Renal pelvis (tissue), 4 donors: Measurements from ENCODE around the gene PRDM16. TPM values are rescaled to one million over a fixed set of nuclear protein-coding genes. Genes with fewer than 3 reads are reported as not detected.

ENCODE experiments used
- DNase-seq: peaks from one replicate; pipeline ENCODE4 v3.0.0-alpha.2; 2013
- polyA plus RNA-seq, 3 donors: library from polyadenylated mRNA; unstranded; fragments of 120-200 nt; gene quantifications; one replicate each; pipeline ENCODE4 v1.2.1, GENCODE V29; 2013; ENCODE audit not compliant: insufficient read length in 3 of 3

The PRDM16 gene
- polyA plus RNA-seq, 3 donors = 7.2 to 9.6 (median 9.3) TPM

DNA sequence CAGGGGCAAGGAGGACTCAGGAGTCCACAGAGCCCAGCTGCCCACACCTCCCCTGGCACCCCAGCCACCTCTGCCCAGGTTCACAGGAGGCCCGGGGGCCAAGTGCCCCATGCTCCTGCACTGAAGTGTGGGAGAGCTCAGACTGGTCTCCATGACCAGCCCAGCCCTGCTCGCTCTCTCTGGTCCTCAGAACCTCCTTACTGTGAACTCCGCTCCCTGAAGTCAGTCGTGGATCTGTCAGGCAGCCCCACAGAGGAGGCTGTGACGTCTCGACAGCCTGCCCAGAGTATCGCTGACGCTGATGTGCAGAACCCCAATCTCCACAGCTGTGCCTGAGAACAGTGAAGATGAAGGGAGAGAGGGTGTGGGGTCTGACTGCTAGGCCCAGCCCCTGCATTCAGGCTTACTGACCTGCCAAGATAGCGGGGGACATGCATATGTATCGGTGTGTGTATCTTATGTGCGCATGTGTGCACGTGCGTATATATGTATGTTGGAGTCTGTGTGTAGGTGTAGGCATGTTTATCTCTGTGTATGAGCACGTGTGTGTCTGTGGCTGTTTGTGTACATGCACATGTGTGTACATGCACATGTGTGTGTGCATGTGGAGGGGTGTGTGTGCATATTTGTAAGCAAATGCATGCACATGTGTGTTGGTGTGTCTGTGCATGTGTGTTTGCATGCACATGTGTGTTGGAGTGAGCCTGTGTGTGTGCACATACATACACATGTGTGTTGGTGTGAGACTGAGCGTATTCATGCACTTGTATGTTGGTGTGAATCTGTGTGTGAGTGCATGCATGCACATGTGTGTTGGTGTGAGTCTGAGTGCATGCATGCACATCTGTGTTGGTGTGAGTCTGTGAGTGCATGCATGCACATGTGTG is 267.0 kb downstream of the PRDM16 start:
- DNase-seq = no peak

DNA sequence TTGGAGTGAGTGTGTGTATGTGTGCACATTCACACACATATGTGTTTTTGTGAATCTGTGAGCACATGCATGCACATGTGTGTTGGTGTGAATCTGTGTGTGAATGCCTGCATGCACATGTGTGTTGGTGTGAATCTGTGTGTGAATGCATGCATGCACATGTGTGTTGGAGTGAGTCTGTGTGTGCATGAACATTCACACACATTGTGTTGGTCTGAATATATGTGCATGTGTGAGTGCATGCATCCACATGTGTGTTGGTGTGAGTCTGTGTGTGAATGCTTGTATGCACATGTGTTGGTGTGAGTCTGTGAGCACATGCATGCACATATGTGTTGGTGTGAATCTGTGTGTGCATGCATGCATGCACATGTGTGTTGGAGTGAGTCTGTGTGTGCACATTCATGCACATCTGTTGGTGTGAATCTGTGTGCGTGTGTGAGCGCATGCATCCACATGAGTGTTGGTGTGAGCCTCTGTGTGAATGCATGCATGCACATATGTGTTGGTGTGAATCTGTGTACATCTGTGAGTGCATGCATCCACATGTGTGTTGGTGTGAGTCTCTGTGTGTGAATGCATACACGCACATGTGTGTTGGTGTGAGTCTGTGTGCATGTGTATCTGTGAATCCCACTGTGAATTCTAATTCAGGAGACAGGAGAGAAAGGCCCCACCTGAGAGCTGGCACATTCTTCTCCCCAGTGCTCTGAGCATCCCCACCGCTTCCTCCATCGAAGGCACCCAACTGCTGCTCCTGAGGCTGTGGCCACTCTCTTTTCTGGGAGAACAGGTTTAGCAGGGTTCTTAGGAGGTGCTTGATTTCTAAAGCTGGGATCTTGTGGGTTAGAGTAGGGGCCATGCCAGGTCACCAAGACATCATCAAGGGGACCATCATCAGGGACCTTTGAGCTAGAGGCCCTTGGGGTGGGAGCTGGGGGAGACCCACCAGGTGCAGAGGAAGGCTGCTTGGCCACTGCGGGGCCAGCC is 267.9 kb downstream of the PRDM16 start:
- DNase-seq = no peak

DNA sequence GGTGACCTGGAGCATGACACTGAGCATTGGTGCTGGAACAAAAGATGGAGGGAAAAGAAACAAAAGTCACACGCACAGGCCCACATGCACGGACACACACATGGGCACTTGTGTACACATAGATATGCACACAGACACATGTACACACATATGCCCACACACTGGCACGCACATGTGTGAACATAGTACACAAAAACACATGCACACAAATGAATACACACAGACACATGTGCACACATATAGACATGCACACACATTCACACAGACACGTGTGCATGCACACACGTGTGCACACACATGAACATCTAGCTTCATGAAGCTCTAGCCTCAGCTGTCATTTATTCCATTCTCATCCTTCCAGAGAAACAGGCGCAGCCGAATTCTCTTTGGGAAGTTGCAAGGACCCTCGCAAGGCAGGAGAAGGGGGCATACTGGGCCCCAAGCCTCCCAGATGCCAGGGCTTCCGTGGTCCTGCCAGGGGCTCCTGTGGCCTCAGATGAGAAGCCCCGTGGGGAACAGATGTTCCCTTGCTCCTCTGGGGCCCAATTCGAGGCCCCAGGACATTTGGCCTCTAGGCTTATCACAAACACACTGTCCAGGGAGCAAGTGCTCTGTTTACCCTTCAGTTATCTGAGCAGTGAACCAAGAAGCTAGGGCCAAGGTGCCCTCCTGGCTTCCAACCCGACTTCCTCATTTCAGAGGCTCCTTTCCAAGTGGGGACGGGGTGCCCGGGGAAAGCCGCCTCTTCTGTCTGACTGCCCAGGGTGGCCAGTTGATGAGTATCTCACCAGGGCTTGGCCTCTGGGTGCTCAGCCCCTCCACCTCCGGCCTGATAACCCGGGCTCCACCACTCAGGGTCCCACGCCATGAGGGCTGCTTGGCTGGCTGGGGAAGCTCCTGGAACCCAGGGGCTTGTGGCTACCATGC is 269.1 kb downstream of the PRDM16 start:
- no peak for DNase-seq

DNA sequence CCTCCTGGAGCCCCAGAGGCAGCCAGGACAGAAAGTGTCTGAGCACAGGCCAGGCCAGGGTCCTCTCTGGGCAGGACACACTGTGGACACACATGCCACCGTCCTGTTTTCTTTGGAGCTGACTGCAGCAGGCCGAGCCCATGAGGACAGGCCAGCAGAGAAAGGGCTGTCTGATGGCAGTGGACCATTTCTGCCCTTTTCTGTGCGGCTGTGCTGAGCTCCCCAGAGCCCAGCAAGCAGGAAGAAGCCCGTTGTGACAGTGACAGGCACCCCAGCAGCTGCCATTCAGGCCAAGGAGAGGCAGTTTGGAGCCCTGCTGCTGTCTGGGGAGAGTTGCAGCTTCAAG is 269.7 kb downstream of the PRDM16 start:
- DNase-seq = no peak

DNA sequence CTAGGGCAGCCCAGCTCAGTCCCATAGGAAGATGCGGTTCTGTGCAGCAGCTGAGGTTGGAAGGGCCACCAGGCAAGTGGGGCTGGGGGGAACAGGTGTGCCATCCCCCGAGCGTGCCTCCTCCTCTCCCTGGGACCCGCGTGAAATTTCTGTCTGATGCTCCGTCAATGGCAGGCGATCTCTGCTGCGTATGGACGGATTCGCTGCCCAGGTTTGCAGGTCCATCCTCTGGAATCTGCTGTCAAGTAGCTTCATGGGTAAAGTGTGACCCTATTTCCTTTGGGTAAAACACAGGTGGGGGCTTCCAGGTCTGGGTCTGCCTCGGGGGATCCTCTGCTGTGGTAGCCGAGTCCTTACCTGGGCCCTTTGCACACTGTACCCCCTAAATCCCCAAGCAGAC is 270.9 kb downstream of the PRDM16 start:
- DNase-seq = no peak

DNA sequence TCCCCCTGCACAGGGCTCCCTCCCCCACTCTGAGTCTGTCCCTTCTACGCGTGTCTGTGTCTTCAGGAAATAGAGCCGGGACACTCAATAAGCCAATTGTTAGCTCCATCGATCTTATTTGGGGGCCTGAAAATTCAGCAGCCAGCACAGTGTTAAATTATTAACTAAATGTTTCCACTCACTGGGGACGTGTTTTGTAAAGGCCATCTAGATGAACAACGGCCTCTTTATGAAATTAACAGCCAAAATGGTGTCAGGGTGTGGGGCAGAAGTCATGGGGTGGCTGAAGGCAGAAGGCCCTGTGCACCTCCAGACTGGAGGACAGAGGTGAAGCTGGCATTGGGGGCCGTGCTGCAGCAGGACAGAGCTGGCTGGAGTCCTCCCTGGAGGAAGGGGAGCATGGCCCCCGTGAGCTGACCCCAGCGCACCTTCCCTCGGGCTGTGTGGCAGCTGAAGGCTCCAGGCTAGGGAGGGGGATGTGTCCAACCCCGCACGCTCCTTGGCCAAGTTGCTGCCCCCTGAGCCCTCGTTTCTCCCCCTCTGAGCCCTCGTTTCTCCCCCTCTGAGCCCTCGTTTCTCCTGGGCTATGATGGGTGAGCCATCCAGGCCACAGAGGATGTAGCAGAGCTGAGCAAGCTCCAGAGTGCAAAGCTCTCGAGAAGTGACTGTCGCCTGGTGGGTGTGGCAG is 271.7 kb downstream of the PRDM16 start:
- DNase-seq = no peak

DNA sequence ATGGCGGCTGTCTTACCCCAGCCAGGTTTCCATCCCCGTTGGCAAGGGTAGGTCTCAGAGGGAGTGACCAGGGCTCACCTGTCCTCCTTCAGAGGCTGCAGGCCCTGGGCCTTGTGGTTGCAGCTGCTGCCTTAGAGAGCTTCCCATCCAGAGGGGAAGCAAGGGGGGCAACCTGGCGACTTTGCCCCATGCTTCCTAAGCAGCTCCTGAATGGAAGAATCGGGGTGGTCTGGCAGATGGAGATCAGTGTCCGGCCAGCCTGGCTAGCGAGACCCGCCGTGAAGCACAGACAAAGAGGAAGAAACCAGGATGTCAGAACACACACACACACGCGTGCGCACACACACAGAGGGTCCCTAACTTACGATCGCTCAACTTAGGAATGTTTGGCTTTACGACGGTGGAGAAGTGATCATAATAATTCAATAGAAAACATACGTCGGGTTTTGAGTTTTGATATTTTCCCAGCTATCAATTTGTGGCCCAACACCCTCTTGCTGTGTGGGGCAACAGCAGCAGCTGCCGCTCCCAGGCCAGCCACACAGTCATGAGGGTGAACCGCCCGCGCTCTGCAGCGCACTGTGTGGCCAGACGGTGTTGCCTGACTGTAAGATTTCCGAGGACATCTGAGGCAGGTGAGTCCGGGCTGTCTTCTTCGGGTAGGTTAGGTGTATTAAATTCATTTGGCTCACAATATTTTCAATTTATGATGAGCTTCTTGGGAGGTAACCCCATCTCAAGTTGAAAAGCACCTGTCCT is 272.4 kb downstream of the PRDM16 start:
- DNase-seq = no peak

DNA sequence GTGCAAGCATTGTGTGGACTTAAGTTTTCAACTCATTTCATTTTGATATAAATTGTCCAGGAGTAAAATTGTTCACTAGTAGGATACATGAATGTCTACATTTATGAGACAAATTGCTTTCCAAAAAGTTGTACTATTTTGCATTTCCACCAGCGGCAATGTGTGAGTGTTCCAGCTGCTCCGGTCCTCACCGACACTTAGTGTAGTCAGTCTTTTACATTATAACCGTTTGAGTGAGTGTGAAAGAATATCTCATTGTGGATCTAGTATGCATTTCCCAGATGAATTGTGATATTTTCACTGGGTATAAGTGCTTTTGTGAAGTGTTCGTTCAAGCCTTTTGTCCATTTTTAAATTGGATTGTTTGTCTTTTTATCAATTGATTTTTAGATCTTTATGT is 274.0 kb downstream of the PRDM16 start:
- no peak for DNase-seq

DNA sequence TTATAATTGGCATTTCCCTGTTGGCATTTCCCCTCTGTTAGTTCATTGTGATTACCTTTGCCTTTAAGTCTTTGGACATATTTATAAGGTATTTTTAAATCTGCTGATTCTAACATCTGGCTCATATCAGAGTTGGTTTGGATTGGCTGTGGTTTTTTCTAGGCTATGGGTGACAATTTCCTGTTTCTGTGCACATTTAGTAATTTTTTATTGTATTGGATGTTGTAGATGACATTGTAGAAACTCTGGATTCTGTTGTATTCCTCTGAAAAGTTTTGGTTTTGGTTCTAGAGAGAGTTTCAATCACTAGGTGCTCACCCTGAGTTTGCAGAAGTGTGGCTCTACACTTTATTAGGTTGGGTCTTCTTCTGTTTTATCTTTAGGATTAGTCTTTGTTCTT is 275.4 kb downstream of the PRDM16 start:
- DNase-seq = no peak

DNA sequence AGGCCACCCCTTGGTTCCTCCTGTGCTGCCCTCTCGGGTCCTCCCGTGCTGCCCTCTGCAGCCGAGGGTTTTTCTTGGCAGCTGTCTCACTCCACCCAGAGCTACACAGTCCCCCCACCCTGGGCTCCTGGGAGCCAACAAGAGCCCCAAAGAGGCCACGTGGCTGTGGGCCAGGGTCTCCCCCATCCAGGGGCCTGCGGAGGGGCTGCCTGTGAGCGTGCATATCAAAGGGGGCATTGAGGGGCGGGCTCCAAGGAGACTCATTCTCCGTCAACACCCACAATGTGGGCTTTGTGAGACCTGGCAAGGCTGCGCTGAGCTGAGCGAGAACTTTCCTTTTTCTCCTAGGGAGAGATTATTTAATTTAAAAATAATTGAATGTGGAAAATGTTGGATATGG is 276.8 kb downstream of the PRDM16 start:
- DNase-seq = no peak

DNA sequence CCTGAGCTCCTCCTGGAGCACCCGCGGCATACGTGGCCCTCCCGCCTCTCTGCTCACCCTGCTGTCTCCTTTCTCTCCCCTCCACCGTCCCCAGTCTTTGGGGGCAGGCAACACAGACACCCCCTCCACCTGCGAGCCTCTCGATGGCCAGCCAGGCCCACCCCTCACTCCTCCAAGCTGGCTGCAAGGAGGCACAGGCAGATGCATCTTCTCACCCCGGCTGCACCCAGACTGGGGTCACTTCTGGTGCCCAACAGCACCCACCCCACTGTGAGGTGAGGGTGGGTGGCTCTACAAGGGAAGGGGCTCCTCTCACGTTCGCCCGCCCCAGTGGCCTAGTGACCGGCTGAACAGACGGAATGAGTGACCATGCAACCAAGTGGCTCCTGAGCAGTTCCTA is 277.5 kb downstream of the PRDM16 start:
- no peak for DNase-seq

DNA sequence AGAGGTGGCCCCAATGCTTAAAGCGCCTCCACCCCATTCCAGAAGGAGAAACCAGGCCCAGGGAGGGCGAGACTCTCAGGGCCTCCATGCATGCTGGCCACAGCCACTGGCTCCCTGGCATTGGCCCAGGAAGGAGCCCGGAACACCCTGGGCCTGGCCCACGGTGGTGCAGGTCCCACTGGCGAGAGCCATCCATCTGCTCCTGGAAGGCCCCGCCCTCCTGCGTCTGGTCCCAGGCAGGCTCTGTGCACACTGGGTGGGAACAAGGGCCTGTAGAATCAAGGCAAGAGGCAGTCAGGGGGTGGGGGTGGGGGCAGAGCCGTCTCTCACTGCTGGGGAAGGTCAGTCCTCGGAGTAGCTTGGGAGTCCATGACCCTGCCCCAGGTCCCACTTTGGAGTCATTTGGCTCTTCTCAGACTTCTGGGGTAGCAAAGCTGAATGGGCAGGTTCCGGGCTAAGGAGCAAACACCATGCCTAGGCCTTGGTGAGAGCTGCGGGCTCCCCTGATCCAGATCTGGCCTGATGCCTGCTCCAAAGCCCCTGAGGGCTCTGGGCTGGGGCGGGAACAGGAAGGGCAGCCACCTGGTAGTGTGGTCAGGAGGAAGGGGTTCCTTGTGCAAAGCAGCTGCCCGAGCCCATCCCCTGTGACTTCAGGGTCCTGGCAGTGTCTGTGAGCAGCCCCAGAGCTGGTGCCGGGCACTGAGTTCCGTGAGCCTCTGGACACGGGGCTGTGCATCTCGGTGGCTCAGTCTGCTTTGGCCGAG is 278.4 kb downstream of the PRDM16 start:
- no peak for DNase-seq

DNA sequence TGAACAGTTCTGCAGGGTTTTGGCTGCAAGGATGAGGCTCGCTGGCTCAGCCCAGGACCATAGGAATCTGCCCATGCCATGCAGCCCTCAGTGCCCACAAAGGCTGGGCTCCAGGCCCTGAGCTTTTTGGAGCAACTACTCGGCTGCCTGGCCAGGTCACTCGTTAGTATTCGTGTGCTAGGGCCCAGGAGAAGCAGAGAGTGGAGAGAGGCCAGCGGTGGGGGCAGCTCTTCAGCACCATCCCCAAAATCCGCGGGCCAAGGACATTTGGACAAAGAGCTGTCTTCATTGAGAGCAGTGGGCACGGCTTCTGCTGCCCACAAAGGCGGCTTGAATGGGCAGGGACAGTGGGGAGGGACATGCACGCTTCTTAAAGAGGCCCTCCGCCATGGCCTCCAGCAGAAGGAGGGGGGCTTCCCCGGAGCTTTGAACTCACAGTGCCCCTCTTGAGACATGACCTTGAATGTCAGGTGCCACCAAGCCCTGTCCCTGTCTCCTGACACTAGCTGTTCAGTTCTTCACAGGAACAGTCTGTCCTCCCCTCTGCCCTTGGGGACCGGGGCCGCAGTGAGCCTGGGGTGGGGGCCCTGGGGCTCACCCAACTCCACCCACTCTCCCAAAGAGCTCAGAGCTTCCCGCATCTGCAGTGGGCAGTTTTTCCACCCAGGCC is 279.3 kb downstream of the PRDM16 start:
- DNase-seq = no peak

DNA sequence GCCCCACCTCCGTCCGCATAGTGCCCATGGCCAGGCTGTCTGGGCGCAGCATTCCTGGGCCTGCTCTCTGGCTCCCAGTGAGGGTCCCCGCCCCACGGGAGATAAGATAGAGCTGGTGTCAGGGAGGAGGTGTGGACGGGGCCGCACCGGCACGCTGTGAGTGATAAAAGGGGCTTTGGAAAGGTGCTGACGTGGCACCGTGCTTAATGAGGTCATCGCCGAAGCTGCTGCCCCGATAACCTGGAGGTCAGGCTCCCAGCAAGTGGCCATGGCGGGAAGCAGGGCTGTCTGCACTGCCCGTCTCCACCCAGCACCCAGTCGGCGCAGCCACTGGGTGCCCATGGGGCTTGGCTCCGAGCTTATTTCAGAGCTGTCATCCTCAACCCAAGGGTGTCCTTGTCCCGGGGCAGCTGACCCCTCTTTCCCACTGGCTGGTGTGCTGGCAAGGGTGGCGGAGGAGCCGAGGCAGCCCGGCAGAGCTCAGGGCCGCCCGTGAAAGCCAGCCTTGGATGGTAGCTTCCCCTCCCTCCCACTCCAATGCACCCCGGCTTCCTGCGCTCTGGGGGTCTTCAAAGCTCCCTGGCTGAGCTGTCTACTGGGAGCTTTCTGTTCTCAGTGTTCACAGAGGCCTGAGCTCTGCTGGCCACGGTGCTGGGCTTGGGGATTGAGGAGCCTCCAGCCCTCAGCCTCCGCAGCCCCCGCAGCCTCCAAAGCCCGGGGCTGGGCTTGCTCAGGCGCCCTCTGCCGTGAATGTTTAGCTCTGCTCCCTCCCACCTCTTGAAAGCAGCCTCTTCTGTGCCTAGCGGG is 280.4 kb downstream of the PRDM16 start:
- no peak for DNase-seq

DNA sequence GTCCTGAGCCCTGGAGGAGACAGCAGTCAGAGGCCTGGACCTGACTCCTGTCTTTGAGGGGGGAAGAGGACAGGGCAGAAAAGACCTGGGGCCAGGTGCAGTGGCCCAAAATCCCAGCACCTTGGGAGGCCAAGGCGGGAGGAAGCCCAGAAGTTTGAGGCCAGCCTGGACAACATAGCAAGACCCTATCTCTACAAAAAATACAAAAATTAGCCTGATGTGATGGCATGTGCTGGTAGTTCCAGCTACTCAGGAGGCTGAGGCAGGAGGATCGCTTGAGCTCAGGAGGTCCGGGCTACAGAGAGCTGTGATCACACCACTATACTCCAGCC is 280.9 kb downstream of the PRDM16 start:
- no peak for DNase-seq

DNA sequence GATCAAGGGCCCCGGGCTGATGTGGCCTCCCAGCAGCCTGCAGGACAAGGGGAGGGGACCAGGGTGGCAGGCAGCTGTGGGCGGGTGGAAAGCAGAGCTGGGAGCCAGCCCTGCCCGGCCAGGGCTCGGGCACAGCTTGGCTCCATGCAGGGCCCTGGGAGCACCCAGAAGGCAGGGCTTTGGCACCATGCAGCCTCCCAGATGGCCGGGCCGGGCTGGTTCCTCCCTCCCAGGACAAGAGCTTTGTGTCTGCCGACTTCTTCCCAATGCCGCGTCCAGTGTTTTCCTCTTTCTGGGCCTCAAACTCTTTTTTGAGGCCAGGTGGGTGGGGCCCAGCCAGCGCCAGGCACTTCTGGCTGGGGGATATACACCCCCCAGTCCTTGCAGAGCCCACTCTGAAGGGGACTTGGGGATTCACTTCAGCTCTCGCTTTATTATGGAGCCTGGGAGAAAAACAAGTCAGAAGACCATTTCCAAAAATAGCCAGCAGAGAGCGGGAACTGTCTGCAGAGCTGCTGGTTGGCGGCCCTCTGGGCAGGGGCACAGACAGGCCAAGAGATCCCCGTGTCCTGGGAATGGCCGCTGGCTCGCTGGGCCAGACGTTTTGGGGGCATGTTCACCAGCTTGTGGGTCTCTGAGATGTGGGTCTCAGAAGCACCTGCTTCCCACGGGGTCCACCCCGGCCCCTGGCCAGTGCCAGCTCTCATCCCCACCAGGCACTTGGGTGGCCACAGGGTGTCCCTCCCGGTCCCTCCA is 281.7 kb downstream of the PRDM16 start:
- no peak for DNase-seq
